Measurements from ENCODE around the gene NOX5. TPM values are rescaled to one million over a fixed set of nuclear protein-coding genes. Genes with fewer than 3 reads are reported as not detected.

The NOX5 gene
- total and polyA plus RNA-seq, 2 of the 13 experiments (the other 11 are each of a cell fraction or from before 2014, with no cell fraction given), result not detected

- no peak for TF ChIP-seq PTBP1 (IDR thresholded peaks at IDR 0.05; ENCODE audit: low read depth, low read length, poor library complexity, severe bottlenecking)
- no peak for TF ChIP-seq ZNF614 (CRISPR knock-in tag; IDR thresholded peaks at IDR 0.05; ENCODE audit: borderline replicate concordance)
- TF ChIP-seq HNRNPLL (IDR thresholded peaks at IDR 0.05; ENCODE audit: low read depth, low read length, poor library complexity, severe bottlenecking), result no peak
- TF ChIP-seq HNRNPK (IDR thresholded peaks at IDR 0.05; ENCODE audit: low read depth, low read length, poor library complexity, severe bottlenecking), result no peak
- TF ChIP-seq RBM39 (IDR thresholded peaks at IDR 0.05; ENCODE audit: low read depth, low read length, poor library complexity, severe bottlenecking), result no peak
- no peak for TF ChIP-seq TIGD3 (CRISPR knock-in tag; IDR thresholded peaks at IDR 0.05; ENCODE audit: borderline replicate concordance)
- TF ChIP-seq GMEB1 (CRISPR knock-in tag; IDR thresholded peaks at IDR 0.05; ENCODE audit: borderline replicate concordance), result no peak
- no peak for TF ChIP-seq ZNF510 (CRISPR knock-in tag; IDR thresholded peaks at IDR 0.05; ENCODE audit: low read depth)
- no peak for TF ChIP-seq RCOR2 (CRISPR knock-in tag; IDR thresholded peaks at IDR 0.05)
- TF ChIP-seq MBD4 (IDR thresholded peaks at IDR 0.05; ENCODE audit: borderline replicate concordance, low read length), result no peak
- TF ChIP-seq ZNF546 (CRISPR knock-in tag; conservative IDR thresholded peaks at IDR 0.05), result no peak
- no peak for TF ChIP-seq ZNF556 (CRISPR knock-in tag; IDR thresholded peaks at IDR 0.05; ENCODE audit: borderline replicate concordance)
- Histone ChIP-seq H3K4me1 (ENCODE audit: insufficient read depth, low read length) (peaks cover 20% of the 10 kb centered on the region), H3K79me2 (ENCODE audit: insufficient read depth, low read length) (no peaks in the 10 kb centered on the region), H4K20me1 (ENCODE audit: insufficient read depth, low read length) (no peaks in the 10 kb centered on the region), H3K9ac (ENCODE audit: insufficient read depth, low read depth, low read length) (no peak overlapping the region), H3K9me3 (ENCODE audit: low read length) (peaks cover 8% of the 10 kb centered on the region; the same call in 1 of the 2 replicates), H3K4me3 (replicated peaks in 1 of 3; ENCODE audit: insufficient read depth in 1 of 3, low read depth in 2 of 3, low read length in 3 of 3) (no peak overlapping the region), H2AFZ (ENCODE audit: low read length) (no peak overlapping the region), H3K27me3 (ENCODE audit: control insufficient read depth in 1 of 2, insufficient read depth in 2 of 2, low read length in 2 of 2) (peaks cover 3 to 48% of the 10 kb centered on the region in 2 experiments; a peak in 4 of 5 replicates), H3K27ac (ENCODE audit: extremely low read length, insufficient read depth, low read length) (no peak overlapping the region), H3K4me2 (ENCODE audit: low read depth, low read length) (no peak overlapping the region), H3K36me3 (replicated peaks in 1 of 2; ENCODE audit: control insufficient read depth in 1 of 2, insufficient read depth in 2 of 2, low read length in 2 of 2) (no peaks in the 10 kb centered on the region)
- 12% methylated on average over 5 of the region's 5 CpGs for WGBS (ENCODE audit: low lambda C conversion rate)
- ChIA-PET POLR2A (no interaction called here), CTCF (ENCODE audit: low intra/inter-chr PET ratio, low total read pairs) (no interaction called here)
- FAIRE-seq, result no peak
- DNase-seq (ENCODE audit: low spot score), result no peak
- in situ Hi-C loops (cut with HindIII; ENCODE audit: extremely low pct_ligation_motif_present, low pct_unique_long_range_greater_than_20kb), result no loop called here
- BruUV-seq (replicated peaks), result no TSS peak
- ATAC-seq, result no peak
- intact Hi-C loops (cut with micrococcal nuclease; ENCODE audit: unreplicated experiment), result no loop called here
Measured at GRCh38 chr15:69071260-69071659, 56.8 kb downstream of the NOX5 start.
